GM19438 (cell line): ENCODE data around the gene PGD.
"Not testable (repeated sequence)": the region's sequence is repeated elsewhere in the genome, so short reads cannot be mapped to it uniquely, and the experiment has no call there.

Source experiments
- ATAC-seq: cut with Tn5 transposase; IDR thresholded peaks from one replicate; pipeline ENCODE4 v1.9.1; 2021; ENCODE audit warnings: low read depth; ENCODE audit not compliant: unreplicated experiment

The PGD gene

DNA sequence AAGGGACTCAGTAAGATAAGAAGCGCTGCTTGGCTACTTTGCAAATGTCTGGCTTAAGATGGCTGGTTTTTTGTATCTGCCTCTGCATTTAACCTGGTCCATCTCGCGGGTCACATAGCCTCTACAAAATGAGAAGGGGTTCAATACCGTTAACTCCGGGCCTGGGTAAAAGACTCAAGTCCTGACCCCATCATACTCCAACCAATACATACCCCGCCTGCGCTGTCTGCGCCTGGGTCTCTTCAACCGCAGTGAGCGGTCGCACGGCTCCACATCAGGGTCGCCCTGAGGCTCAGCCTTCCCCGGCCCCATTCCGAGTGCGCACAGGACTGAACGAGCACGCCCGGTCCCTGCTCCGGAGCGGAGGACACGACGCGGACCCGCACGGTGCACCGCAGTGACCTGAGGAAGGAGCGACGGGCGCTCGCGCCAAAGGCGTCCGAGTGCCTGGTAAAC lies 558 bp upstream of the PGD start:
- ATAC-seq = no peak

DNA sequence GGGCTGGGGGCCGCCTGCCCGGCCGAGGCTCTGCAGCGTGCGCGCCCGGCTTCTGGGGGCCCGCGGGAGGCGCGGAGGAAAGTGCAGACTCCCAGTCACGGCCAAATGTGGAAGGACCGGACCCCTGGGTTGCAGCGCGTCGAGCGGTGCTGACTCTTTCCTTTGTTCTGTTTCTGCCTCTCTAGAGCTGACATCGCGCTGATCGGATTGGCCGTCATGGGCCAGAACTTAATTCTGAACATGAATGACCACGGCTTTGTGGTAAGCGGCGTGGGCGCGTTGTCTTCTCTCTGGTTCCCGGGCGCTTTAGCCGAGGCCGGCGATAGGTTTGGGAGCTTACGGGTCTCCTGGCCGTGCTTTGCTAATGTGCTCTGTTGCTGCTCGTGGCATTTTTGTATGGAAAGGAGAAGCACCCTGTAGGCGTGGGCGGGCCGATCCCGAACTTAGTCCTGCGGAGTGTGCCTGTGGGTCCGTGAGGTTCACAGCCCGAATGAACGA lies 629 bp downstream of the PGD start:
- peak; percentile 1 for ATAC-seq

DNA sequence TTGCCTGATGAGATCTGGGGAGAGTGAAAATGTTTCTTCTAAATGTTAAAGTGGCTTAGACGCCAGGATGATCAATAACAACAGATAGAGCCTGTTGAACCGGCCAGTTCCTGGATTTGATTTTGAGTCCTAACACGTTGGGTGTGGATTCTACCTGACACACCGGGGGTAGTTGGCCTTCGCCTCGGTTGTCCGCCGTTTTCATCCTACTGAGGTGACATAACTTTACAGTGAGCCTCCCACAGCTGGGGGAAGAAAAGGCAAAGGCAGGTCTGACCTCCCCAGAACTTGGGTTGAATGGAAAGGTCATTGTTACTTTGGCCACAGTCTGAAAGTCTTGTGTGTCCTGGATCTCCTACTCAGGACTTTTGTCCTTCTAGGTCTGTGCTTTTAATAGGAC lies 1.1 kb downstream of the PGD start:
- ATAC-seq = no peak

DNA sequence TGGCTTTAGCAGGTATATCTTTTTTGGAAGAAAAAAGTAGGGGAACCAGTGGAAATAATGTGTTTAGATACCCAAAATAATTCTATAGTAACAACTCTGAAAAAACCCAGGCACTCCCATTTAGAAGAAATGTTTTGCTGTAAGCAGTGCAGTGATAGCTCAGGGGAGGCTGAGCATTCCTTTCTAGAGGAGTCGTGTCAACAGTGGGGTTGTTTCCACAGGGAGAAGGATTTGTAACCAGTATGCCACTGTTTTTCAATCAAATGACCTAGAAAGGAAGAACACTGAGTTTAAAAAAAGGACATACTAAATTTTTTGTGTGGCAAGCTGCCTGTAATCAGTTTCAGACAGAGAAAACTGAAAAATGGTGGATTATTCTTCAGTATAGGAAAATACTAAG lies 2.4 kb downstream of the PGD start:
- ATAC-seq = no peak

DNA sequence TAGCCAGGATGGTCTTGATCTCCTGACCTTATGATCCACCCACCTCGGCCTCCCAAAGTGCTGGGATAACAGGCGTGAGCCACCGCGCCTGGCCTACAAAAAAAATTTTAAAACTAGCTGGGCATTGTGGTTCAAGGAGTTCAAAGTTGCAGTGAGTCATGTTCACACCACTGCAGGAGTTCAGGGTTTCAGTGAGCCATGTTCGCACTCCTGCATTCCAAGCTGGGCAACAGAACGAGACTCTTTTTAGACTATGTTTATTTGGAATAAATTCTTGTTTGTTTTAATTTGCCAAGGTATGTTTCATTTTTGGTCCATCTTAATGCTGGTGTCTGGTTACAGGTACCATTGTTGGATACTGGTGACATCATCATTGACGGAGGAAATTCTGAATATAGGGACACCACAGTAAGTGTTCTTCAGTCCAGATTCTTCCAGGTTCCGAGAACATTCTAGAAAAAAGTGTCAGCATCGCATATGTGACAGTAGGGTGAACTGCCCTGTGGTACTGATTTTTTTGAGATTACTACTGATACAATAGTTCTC lies 3.9 kb downstream of the PGD start:
- no peak for ATAC-seq

DNA sequence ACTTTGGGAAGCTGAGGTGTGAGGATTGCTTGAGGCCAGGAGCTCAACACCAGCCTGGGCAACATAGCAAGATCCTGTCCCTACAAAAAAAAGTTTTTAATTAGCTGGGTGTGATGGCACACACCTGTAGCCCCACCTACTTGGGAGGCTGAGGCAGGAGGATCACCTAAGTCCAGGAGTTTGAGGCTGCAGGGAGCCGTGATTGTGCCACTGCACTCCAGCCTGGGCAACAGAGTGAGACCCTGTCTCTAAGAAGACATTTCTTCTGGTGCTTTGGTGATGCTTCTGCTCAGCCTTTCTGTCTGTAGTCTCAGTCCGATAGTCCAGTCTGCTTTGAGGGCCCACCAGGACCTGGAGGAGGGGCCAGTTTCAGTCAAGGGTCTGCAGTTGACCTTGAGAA lies 8.3 kb downstream of the PGD start:
- no peak for ATAC-seq

DNA sequence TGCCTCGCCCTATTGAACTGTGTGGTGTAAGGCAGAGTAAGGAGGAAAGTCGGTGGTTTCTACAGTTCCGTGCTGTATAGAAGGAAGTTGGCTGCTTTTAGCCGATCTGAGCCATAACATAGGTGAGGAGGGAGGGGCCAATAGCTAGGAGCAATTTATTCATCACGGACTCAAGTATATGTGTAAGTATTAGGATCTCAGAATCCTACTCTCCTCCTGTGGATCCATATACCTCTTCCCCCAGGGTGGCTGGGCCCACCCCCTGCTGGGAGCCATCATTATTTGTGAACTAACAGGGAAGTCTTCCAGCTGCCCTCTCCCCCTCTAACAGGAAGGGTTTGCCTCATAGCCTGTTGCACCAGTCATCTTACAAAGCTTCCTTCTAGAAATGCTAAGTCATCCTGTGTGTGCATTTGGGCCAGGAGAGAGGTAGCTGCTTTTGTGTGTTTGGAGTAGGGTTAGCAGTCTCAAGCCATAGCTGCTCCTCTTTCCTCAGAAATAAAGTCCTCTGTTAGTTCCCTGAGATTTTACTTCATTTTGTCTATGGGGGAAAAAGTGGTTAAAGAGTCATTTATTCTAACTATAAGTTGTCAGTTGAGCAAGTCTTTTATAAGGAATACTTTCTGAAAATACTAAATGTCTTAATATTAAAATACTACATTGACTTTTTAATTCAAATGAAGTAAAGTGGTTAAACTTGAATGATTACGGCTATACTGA lies 16.5 kb downstream of the PGD start:
- ATAC-seq = no peak

DNA sequence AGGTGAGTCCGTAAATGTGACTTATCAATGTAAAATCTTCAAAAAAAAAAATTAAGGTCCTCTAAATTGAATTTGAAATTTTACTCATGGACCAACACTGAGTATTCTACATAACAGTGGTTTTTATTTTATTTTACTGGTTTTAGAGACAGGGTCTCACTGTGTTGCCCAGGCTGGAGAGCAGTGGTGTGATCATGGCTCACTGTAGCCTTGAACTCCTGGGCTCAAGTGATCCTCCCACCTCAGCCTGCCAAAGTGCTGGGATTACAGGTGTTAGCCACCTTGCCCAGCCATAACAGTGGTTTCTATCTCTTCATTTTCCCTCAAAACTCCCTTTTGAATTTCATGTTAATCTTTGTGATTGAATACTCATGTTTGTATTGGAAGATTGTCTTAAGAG lies 17.1 kb downstream of the PGD start:
- not testable (repeated sequence) for ATAC-seq

DNA sequence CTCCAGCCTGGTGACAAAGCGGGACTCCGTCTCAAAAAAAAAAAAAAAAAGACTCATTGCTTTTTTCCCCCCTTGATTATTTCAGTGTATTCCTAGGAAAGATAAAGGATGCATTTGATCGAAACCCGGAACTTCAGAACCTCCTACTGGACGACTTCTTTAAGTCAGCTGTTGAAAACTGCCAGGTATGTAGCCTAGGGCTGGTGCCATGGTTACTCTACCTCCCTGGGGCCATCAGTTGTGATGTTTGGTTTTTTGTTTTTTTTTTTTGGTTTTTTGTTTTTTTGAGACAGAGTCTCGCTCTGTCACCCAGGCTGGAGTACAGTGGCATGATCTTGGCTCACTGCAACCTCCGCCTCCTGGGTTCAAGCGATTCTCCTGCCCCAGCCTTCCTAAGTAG lies 19.9 kb downstream of the PGD start:
- ATAC-seq = not testable (repeated sequence)

DNA sequence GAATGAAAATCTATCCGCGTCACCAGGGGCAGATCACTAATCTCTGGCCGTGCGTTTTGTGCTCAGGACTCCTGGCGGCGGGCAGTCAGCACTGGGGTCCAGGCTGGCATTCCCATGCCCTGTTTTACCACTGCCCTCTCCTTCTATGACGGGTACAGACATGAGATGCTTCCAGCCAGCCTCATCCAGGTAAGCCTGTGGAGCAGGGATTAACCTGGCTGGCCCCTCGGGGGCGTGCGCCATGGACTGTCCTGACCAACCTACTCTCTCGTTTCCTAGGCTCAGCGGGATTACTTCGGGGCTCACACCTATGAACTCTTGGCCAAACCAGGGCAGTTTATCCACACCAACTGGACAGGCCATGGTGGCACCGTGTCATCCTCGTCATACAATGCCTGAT lies 20.5 kb downstream of the PGD start:
- no peak for ATAC-seq

DNA sequence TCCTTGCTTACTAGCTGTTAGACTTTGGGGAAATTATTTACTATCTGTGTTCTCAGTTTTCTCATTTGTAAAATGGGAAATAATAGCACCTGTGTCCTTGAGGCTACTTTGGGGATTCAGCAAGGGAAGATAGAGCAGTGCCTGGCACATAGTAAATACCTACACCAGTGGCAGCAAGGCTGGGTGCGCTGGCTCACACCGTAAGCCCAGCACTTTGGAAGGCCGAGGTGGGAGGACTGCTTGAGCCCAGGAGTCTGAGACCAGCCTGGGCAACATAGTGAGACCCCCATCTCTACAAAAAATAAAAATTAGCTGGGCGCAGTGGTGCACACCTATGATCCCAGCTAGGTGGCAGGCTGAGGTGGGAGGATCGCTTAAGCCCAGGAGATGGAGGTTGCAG lies 22.8 kb downstream of the PGD start:
- ATAC-seq = no peak

DNA sequence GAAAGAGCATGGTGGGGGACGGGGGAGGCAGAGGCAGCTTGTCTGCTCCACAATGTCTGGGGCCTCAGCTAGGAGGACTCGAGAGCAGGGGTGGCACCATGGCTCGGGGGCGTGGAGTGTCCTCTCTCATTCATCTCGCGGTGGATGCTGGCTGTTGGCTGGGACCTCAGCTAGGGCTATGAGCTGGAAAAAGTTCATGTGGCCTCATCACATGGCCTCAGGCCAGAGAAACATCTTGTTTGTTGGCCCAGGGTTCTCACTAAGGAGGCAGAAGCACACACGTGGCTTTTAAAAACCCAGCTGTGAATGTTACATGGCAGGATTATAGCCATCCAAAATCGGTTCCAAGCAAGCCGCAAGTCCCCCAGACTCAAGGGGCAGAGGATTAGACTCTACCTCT lies 25.2 kb downstream of the PGD start:
- ATAC-seq = no peak

DNA sequence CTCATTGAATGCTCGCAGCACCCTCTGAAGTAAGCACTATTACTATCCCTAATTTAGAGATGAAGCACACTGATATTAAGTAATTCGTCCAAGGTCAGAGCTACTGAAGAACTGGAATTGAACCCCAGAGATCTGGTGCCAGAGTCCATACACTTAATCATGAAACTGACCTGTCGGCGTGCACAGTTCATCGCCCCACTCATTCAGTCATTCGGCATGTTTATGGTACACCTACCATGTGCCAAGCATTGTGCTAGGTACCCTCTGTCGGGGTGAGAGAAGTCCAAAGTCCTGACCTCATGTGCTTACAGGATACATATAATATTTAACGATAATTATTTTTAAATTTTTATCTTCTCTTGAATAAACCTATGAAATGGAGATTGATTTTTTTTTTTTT lies 25.8 kb downstream of the PGD start:
- ATAC-seq = no peak

DNA sequence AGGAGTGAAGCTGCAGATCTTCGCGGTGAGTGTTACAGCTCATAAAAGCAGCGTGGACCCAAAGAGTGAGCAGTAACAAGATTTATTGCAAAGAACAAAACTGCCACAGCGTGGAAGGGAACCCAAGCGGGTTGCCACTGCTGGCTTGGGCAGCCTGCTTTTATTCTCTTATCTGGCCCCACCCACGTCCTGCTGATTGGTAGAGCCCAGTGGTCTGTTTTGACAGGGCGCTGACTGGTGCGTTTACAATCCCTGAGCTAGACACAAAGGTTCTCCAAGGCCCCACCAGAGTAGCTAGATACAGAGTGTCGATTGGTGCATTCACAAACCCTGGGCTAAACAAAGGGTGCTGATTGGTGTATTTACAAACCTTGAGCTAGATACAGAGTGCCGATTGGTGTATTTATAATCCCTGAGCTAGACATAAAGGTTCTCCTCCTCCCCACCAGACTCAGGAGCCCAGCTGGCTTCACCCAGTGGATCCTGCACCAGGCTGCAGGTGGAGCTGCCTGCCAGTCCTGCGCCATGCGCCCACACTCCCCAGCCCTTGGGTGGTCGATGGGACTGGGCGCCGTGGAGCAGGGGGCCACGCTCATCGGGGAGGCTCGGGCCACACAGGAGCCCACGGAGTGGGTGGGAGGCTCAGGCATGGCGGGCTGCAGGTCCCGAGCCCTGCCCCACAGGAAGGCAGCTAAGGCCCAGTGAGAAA lies 27.1 kb downstream of the PGD start:
- not testable (repeated sequence) for ATAC-seq

DNA sequence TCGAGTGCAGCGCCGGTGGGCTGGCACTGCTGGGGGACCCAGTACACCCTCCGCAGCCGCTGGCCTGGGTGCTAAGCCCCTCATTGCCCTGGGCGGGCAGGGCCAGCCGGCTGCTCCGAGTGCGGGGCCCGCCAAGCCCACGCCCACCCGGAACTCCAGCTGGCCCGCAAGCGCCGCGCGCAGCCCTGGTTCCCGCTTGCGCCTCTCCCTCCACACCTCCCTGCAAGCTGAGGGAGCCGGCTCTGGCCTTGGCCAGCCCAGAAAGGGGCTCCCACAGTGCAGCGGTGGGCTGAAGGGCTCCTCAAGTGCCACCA lies 27.6 kb downstream of the PGD start:
- not testable (repeated sequence) for ATAC-seq

DNA sequence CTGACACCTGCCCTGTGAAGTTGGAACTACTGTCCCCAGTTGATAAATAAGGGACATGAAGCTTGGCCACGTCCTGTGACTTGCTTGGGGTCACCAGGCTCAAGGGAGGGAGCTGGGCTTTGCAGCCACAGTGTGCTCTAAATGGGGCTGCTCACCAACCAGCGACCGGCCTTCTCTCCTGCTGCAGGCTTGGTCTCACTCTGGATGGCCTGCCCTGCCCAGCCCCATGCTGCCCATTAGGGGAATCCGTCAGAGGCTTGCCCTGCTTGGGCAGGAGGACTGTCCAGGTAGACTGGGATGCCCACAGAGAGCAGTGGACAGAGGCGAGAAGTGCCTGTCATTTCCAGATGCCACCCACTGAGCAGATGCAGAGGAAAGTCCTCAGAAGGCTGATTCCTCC lies 30.1 kb downstream of the PGD start:
- ATAC-seq = no peak

DNA sequence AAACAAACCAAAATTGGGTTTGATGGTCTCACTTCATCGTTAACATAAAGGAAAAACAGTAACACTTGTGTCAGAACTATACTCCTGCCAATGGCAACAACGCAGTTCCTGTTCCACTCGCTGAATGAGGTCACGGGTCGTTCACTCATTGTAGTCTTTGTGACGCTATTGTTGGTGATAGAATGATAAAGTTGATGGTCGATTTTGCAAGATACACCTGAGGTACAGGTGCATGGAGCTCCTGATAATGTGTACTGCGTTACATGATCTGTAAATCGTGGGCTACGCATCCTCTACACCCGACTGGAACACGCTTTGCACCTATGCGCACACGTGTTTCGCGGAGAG lies 31.0 kb downstream of the PGD start:
- peak; percentile 29 for ATAC-seq

DNA sequence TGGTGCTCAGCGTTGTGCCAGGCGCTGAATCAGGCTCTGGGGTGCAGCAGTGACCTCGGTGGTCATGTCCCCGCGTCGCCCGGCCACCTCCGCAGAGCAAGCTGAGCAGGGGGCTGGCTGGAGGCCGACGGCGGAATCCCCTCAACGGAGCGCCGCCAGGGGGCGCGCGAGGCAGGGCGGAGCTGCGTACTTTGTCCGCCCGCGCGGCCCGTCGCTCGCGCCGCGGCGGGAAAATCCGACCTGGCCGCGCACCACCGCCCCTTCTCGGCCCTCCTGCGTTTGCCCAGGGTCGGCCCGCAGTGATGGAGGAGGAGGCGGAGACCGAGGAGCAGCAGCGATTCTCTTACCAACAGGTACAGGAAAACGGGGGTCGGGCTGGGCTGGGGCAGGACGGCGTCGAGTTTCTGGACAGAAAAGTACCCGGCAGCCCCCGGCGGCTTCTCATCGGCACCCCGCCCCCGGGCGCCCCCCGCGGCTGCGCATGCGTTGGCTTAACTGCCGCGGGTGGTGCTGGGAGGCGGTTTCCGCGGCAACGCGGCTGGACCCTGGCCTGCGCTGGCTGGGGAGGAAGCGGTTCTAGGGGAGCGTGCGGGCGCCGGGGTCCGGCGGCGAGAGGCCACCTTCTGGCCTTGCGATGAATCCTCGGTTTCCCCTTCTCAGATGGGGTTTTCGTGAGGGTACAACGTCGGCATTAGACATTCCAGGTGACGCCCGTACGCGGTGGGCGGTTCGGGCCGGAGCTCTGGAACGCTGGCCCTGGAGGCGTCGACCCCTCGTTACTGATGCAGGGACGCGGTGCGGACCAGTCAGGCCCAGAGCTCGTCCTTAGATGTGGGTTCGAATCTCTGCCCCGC lies 31.6 kb downstream of the PGD start, which contains the start of gene CENPS:
Gene CENPS (plus strand): TSS at position 218 of the 854 bp plus-strand sequence. CDS start 85 bp downstream, at position 303.
- peak; percentile 62 for ATAC-seq

DNA sequence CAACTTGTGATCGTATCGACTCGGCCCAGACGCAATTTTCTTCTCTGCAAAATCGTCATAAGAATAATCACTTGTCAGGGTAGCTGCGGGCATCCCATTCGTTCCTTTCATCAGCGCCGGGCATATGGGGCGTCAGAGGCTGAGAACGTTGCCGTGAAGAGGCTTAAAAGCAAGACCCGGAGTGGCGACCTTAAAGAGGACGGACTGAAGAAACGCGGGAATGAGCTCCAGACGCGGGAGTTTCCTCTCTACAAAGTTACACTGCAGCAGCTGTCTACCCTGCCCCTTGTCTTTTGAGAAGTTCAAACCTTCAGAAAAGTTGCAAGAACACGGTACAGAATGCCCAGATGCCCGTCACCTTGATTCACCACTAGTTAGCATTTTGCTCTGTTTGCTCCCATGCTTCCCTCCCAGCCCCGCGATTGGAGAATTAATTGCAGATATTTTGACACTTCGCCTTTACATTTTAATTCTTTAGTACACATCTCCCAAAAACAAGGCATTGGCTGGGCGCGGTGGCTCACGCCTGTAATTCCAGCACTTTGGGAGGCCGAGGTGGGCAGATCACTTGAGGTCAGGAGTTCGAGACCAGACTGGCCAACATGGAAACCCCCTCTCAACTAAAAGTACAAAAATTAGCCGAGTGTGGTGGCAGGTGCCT lies 32.3 kb downstream of the PGD start:
- no peak for ATAC-seq

DNA sequence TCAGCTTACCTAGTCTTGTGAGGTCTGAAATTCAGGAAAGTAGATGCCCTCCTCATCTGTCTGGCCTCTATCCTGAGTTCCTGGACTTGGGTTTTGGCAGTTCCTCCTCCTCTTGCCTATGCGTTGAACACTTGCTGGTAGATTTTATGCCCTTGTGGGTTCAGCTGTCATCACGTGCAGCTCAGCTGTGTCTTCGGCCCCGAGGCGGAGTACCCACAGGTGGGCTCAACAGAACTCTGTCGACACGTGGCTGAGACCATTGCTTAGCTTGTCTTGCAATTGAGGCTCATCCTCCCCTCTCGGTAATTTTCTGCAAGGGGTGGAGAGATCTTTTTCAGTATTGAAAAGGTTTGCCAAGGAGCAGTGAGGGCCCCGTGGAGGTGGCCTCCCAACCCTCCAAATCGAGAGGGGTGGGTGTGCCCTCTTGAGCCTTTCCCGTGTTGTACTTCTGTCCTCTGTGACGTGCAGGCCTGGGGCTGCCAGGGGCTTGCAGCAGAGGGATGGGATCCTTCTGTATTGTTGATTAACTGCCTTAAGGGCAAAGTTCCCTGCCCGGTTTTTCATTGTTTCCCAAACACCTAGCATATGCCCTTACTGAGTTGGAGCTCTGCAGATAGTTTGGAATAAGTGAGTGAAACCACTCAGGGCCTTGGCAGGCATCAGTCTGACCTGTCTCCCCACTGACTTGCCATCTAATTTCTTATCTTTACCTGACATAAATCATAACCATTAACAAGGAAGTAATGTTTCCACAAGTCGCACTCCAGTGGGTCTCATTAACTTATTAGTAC lies 34.2 kb downstream of the PGD start:
- no peak for ATAC-seq
